Fibroblast of lung (primary cell): ENCODE measurements around the gene WNK2.

Experiments
- EZH2 ChIP-seq: IDR thresholded peaks from 2 replicates; pipeline ENCODE4 v1.5.1; 2012; ENCODE audit warnings: low read length, control low read depth, mild to moderate bottlenecking; ENCODE audit errors: missing control alignments
- TF ChIP-seq, protein P1 (sequence below), 2 donors: IDR thresholded peaks in 1 of 2; conservative IDR thresholded peaks in 1 of 2; 1 replicate in 1 of 2; 2 replicates in 1 of 2; pipeline ENCODE4 v1.5.1; 2011 to 2012; ENCODE audit warnings: low read length in 2 of 2, control low read depth in 1 of 2, inconsistent platforms in 1 of 2, low read depth in 1 of 2, mild to moderate bottlenecking in 1 of 2

GRCh38 chr9:93308676-93309075 is 124.7 kb downstream of the WNK2 start:
- TF ChIP-seq, protein P1, sequence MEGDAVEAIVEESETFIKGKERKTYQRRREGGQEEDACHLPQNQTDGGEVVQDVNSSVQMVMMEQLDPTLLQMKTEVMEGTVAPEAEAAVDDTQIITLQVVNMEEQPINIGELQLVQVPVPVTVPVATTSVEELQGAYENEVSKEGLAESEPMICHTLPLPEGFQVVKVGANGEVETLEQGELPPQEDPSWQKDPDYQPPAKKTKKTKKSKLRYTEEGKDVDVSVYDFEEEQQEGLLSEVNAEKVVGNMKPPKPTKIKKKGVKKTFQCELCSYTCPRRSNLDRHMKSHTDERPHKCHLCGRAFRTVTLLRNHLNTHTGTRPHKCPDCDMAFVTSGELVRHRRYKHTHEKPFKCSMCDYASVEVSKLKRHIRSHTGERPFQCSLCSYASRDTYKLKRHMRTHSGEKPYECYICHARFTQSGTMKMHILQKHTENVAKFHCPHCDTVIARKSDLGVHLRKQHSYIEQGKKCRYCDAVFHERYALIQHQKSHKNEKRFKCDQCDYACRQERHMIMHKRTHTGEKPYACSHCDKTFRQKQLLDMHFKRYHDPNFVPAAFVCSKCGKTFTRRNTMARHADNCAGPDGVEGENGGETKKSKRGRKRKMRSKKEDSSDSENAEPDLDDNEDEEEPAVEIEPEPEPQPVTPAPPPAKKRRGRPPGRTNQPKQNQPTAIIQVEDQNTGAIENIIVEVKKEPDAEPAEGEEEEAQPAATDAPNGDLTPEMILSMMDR (conservative IDR thresholded peaks at IDR 0.05 in 1 of 2, IDR thresholded peaks at IDR 0.05 in 1 of 2; ENCODE audit: low read depth in 1 of 2, low read length in 2 of 2), result no peak
- TF ChIP-seq EZH2, result no peak
